MM.1S (cell line): Measurements from ENCODE around the gene CALY.

Source experiments
- EZH2 ChIP-seq: fragments of 300-600 bp; sonication (generic); optimal IDR thresholded peaks from 2 replicates; pipeline ENCODE3; 2017; ENCODE audit warnings: low read depth, mild to moderate bottlenecking, antibody characterized with exemption, low read length, mixed read lengths
- TF ChIP-seq, protein P1 (sequence below): fragments of 300-600 bp; sonication (generic); IDR thresholded peaks from 2 replicates; pipeline ENCODE4 v1.5.1; 2016; ENCODE audit warnings: antibody characterized with exemption, low read length, mixed read lengths

- TF ChIP-seq, protein P1, sequence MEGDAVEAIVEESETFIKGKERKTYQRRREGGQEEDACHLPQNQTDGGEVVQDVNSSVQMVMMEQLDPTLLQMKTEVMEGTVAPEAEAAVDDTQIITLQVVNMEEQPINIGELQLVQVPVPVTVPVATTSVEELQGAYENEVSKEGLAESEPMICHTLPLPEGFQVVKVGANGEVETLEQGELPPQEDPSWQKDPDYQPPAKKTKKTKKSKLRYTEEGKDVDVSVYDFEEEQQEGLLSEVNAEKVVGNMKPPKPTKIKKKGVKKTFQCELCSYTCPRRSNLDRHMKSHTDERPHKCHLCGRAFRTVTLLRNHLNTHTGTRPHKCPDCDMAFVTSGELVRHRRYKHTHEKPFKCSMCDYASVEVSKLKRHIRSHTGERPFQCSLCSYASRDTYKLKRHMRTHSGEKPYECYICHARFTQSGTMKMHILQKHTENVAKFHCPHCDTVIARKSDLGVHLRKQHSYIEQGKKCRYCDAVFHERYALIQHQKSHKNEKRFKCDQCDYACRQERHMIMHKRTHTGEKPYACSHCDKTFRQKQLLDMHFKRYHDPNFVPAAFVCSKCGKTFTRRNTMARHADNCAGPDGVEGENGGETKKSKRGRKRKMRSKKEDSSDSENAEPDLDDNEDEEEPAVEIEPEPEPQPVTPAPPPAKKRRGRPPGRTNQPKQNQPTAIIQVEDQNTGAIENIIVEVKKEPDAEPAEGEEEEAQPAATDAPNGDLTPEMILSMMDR, result no peak
- no peak for TF ChIP-seq EZH2
Observed at GRCh38 chr10:133366751-133367150, 30.1 kb upstream of the CALY start.
